ENCODE results near the gene RPH3AL.

Gene RPH3AL

GRCh38 chr17:301681-302299, 50.8 kb downstream of the RPH3AL start:
- no peak for DNase-seq (ENCODE audit: low read depth in 2 of 3, low spot score in 1 of 3)

DNA sequence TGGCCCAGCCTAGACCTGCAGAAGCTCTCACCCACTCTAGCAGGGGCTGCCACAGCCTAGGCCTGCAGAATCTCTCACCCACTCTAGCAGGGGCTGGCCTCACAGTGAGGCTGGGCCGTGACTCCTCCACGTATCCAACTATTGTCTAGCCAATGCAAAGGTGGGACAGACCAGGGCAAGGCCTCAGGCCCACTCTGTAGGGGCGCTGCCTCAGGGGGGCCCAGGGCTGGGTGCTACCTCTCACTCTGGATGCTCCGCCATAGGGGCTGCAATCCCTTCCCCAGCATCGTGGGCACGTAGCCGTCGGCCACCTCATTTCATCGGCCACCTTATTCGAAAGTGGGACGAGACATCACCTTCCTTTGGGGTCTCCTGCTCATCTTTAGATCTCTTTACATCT, 51.7 kb downstream of the RPH3AL start:
- DNase-seq (ENCODE audit: low read depth in 2 of 3, low spot score in 1 of 3): no peak

GRCh38 chr17:299546-299945, 53.1 kb downstream of the RPH3AL start:
- DNase-seq (ENCODE audit: low read depth in 2 of 3, low spot score in 1 of 3): no peak

DNA sequence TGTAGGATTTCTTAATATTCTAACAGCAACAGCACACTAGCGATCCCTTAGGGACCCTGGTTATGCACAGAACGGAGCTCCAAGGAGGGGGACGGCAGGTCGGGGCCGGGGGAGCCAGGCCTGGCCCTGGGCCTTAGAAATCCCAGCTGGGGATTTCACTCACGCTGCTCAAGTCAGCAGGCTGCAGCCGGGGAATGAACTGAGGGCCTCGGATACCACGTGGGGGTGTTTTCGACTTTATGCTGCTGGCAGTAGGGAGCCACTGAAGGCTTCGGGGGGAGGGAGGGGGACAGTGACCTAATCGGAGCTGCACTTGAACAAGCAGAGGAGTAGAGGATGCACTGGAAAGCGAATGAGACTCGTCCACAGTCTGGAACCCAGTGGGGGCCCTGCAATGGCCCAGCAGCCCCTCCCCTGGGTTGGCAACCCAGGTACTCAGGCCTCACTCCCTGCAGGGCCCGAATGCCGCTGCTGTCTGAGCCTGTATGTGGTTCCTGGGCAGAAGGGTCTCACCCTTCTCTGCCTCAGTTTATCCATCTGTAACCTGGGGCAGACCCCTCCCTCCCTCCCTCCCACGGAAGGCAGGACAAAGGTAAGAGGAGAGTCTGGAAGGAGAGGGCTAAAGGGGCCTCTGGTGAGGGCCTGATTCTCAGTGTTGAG, 53.7 kb downstream of the RPH3AL start:
- DNase-seq (ENCODE audit: low read depth in 2 of 3, low spot score in 1 of 3): no peak

DNA sequence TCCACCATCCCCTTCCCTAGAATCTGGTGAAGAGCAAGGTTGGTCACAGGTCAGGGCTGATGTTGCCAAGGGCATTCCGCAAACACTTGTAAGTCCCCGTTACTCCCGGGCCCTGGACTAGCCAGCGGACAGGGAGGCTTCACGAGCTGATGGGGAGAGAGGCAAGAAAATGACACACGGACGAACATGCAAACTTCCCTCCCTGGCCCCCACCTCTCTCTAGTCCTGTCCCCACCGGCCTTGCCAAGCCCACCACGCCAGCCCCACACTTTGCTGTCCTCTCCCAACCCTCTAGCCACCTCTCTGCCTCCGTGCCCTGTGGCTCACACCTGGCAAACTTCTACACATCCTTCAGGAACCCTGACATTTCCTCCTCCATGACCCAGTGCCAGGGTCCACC, 54.8 kb downstream of the RPH3AL start:
- DNase-seq (ENCODE audit: low read depth in 2 of 3, low spot score in 1 of 3): no peak

- DNase-seq (ENCODE audit: low read depth in 2 of 3, low spot score in 1 of 3): no peak
Observed at GRCh38 chr17:296906-297690, 55.5 kb downstream of the RPH3AL start.

DNA sequence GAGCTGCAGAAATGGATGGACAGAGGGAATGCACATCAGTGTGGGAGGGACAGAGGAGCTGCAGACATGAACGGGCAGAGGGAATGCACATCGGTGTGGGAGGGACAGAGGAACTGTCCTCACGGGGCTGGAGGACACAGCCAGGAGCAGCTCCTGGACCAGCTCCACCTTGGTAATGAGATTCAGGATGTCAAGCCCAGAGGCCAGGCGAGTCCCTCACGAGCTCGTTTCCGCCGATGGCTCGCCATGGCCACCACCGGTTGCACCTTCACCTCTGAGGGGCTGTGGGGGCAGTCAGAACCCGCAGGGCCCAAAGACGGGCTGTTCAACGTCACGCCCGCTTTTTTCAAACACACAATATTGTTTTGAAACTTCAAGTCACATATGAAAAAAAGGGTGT, 56.2 kb downstream of the RPH3AL start:
- no peak for DNase-seq (ENCODE audit: low read depth in 2 of 3, low spot score in 1 of 3)

GRCh38 chr17:292531-293382, 59.9 kb downstream of the RPH3AL start:
- no peak for DNase-seq (ENCODE audit: low read depth in 2 of 3, low spot score in 1 of 3)

GRCh38 chr17:292016-292415, 60.6 kb downstream of the RPH3AL start:
- DNase-seq (ENCODE audit: low read depth in 2 of 3, low spot score in 1 of 3): no peak

GRCh38 chr17:291587-291986, 61.0 kb downstream of the RPH3AL start:
- DNase-seq (ENCODE audit: low read depth in 2 of 3, low spot score in 1 of 3): no peak

GRCh38 chr17:290626-291025, 62.0 kb downstream of the RPH3AL start:
- DNase-seq (ENCODE audit: low read depth in 2 of 3, low spot score in 1 of 3): no peak

- DNase-seq (ENCODE audit: low read depth in 2 of 3, low spot score in 1 of 3): no peak
Observed at GRCh38 chr17:290121-290521, 62.5 kb downstream of the RPH3AL start.

- DNase-seq (ENCODE audit: low read depth in 2 of 3, low spot score in 1 of 3): no peak
Observed at GRCh38 chr17:289409-289808, 63.2 kb downstream of the RPH3AL start.

DNA sequence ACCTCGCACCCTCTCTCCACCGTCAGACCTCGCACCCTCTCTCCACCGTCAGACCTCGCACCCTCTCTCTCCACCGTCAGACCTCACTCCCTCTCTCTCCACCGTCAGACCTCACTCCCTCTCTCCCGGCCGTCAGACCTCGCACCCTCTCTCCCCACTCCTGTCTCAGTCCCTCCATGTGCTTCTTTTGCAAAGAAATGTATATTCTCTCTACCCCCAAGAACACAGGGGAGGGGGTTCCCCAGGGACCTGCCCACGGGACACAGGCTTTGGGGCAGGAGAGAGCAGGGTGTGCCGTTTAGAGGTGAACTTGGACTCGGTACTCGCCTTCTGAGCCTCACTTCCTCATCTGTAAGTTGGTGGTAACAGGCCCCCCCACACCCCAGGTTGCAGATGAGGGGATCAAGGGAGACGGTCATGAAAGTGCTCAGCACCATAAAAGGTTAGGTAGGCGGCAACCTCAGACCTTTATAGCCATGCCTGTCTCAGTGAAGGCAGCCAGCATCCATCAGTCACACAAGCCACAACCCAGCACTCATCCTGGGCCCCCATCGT, 63.7 kb downstream of the RPH3AL start:
- DNase-seq (ENCODE audit: low read depth in 2 of 3, low spot score in 1 of 3): no peak

GRCh38 chr17:286571-286970, 66.0 kb downstream of the RPH3AL start:
- DNase-seq (ENCODE audit: low read depth in 2 of 3, low spot score in 1 of 3): no peak

DNA sequence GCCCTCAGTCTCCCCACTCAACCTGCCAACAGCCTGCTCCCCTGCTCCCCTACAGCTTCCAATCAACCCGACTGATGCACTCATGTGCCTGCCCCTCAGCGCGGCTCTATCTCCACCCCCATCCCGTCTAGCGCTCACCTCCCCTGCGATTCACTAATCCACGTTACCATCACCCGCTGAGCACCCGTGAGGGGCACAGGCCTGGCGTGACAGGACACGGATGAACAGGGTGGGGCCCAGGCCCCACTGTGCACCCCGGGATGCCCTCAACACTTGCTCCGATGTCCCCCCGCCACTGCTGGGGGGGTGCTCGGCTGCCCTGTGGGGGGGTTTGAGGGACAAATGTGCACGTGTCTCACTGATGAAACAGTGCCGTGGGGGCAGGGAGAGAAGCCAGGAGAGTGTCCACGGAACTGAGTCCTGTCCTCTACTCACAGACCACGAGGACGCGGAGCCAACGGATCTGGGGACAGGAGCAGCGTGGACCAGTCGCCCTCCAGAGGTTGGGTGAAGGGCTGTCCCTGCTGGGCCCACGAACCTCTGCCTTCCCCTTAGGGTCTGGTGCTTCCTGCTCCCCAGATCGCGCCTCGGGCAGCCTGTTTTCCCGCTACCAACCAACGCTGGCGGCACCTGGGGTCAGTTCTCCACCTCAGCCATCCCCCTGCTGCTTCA, 66.7 kb downstream of the RPH3AL start:
- no peak for DNase-seq (ENCODE audit: low read depth in 2 of 3, low spot score in 1 of 3)

DNA sequence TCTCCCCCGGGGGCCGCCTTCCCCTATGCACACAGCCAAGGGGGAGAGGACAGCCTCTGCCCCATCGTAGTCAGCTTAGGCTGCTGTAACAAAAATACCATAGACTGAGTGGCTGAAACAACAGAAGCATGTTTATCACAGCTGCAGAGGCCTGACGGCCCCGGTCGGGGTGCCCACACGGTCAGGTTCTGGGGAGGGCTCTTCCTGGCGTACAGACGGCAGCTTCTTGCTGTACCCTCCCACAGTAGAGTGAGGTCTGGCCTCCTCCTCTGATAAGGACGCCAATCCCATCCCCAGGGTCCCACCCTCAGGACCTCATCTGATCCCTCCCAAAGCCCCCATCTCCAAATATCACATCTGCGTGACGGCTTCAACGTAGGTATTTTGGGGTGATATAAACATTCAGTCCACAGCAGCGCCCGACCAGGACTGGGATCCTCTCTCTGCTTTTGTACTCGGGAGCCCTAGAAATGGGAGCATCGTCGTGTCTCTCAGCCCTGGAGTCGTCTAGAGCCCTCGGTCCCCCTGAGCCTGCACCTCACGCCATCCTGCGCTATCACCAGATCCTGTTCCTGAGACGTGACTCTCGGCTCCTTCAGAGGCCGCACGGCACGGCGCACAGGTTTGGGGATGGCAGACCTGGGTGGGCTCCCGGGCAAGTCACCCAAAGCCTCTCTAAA, 67.8 kb downstream of the RPH3AL start:
- DNase-seq (ENCODE audit: low read depth in 2 of 3, low spot score in 1 of 3): no peak

DNA sequence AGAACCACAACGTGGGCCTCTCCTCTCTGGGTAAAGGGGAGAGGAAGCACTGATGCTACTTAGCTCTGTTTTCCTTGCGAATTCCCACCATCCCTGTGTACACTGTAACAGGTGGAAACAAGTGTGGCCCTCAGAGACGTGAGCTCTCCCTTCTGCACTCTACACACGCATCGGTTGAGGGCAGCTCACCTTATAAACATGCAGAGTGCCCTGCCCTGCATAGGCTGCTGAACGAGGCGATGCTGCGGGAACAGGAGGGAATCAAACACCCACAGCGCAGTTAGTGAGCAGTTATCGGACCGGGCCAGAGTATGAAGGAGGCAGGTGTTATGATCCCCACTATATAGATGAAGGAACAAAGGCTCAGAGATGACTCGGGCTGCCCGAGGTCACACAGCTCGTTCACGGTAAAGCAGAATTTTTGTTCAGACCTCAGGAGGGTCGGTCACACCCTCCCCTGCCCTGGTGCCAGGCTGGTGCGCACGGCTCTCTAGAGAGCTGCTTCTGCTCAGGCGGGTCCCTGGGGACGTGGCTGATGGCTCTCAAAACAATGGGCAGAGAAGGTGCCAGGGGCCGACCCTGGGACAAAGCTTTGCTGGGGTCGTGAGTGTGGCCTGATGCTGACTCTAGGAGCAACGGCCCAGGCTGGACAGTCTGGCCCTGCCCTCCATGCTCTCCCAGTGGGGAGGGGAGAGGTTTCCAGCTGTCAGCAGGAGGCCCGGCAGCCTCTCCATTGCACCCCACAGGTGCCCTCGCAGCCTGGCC, 68.5 kb downstream of the RPH3AL start:
- DNase-seq (ENCODE audit: low read depth in 2 of 3, low spot score in 1 of 3): no peak

Data from stimulated activated CD4-positive, alpha-beta T cell treated with anti-CD3 and anti-CD28 coated beads, Interleukin-12 subunit alpha, Interleukin-12 subunit beta, amount 100 ng/mL, for 48 hours (primary cell).